SJSA1 (cell line): ENCODE results near the gene LPAR3. TPM values are rescaled to one million over a fixed set of nuclear protein-coding genes. Genes with fewer than 3 reads are reported as not detected.
A peak's percentile ranks its signal among the peaks of the same experiment; 100 is the strongest.

Experiments used
- DNase-seq, 2 experiments: peaks; one replicate each; pipeline ENCODE4 v3.0.0-alpha.2; 2015 to 2020; ENCODE audit warnings: low spot score in 2 of 2, low read depth in 1 of 2
- H3K27ac ChIP-seq: fragments of 250-450 bp; sonication (Bioruptor Pico); 2 replicates; pipeline ENCODE4 v1.5.1; 2020; ENCODE audit warnings: mild to moderate bottlenecking, moderate library complexity
- H3K27me3 ChIP-seq: fragments of 250-450 bp; sonication (Bioruptor Pico); replicated peaks from 2 replicates; pipeline ENCODE4 v1.5.1; 2020; ENCODE audit warnings: mild to moderate bottlenecking, moderate library complexity
- H3K36me3 ChIP-seq: fragments of 250-450 bp; sonication (Bioruptor Pico); 2 replicates; pipeline ENCODE4 v1.5.1; 2020; ENCODE audit warnings: mild to moderate bottlenecking
- H3K4me1 ChIP-seq: fragments of 250-450 bp; sonication (Bioruptor Pico); replicated peaks from 2 replicates; pipeline ENCODE4 v1.6.1; 2021; ENCODE audit warnings: mild to moderate bottlenecking
- H3K4me3 ChIP-seq: fragments of 250-450 bp; sonication (Bioruptor Pico); 2 replicates; pipeline ENCODE4 v1.5.1; 2020; ENCODE audit warnings: mild to moderate bottlenecking
- H3K9me3 ChIP-seq: fragments of 250-450 bp; sonication (Bioruptor Pico); replicated peaks from 2 replicates; pipeline ENCODE4 v1.5.1; 2020; ENCODE audit warnings: mild to moderate bottlenecking
- total RNA-seq: library from RNA; depleted of rRNA; stranded (reverse); fragments of >200 nt; shearing (Covaris generic); gene quantifications from 2 replicates; pipeline ENCODE4 v1.2.3, GENCODE V29; 2014

LPAR3 gene
- total RNA-seq, 1 experiment from 2014 or later, result not detected

DNA sequence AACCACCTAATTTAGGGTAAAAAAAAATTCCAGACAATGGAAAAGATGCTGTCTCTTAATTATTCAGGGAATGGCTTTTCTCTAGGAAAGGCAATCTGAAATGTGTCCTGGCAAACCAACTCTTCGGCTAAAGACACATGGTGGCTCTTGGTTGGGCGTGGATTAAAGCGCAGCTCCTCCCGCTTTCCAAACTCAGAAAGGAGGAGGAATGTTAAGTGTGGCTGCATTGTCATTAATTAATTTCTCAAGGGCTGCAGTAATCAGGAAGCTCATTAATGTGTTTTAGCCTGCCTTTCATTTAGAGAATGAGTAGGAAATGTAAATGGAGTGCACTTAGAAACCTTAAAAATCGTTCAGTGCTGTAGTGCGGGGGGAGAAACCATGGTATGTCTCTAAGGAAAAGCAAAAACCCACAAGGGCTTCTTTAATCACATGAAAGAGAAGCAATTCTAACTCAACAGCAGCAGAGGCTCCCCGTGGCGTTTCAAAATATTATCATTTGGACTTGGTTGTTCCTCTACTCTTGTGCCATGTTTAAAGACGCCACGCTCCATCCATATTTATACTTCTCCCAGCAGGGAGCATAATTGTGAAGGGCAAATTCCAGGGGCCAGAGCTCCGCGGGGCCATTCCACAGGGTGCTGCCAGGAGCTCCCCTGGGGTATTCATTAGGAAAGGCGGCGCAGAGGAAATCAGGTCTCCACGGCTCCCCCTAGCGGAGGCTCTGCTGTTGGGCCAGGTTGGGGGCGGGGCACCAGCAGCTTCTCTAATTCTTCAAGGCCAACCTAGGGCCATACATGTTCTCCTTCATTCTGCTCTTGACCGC, 110.8 kb downstream of the LPAR3 start:
- Histone ChIP-seq H3K36me3 (no peaks in the 10 kb centered on the region), H3K9me3 (no peaks in the 10 kb centered on the region), H3K4me1 (no peaks in the 10 kb centered on the region; the same call in 1 of the 2 replicates), H3K27ac (no peak overlapping the region), H3K27me3 (no peaks in the 10 kb centered on the region), H3K4me3 (no peak overlapping the region)
- peak; percentile 38 to 58 for DNase-seq

DNA sequence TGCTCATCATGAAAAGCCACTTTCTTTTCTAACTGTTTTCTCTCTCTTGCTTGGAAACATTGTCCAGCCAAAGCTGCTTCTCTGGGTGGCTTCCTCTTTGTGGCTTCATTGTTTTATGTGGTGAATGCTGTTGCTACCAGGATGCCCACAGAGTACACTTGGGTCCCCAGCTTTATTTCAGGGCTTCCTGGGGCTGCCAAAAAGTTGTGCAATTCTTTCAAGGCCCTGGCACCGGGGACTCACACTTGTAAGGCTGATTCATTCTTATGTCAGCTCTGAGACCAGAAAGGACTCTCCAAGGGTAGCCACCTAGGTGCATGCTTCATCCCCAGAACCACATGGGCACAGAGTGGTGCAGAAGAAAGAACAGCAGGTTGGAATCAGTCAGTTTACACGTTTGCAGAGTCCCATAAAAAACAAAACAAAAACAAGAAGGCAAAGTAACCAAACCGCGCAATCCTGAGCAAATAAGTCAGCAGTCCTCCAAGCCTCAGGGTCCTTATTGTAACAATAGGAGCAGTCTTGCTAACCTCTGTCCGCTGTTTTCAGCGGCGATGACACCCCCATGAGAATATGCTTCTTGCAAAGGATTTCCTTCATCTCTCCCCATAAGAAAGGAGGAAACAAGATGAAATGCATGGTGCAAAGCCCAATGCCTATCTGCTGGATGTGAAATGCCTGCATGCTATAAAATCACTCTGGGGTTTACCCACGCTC, 112.8 kb downstream of the LPAR3 start:
- H3K36me3 ChIP-seq, result no peaks in the 10 kb centered on the region
- H3K9me3 ChIP-seq, result no peaks in the 10 kb centered on the region
- DNase-seq, result no peak
- H3K4me3 ChIP-seq, result no peak overlapping the region
- no peak overlapping the region for H3K27ac ChIP-seq
- no peaks in the 10 kb centered on the region for H3K27me3 ChIP-seq
- H3K4me1 ChIP-seq, result no peaks in the 10 kb centered on the region; the same call in 1 of the 2 replicates

DNA sequence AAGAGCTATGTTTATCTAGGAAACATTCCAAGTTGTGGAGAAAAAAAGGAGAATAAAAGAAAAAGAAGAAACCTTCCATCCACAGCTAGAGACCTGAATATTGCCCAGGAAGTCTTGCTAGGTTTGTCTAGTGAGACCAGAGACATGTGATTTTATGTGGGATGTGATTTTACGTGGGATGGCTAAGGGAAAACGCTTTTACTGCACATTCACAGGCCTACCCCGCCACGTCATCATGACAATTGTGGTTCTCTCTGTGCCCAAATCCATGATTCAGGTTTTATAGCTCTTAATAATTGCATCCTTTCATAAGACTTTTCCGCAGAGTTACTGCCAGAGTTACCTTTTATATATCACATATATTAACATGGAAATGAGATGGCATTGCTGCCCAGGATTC, 116.4 kb downstream of the LPAR3 start:
- DNase-seq, result no peak
- no peak overlapping the region for H3K4me3 ChIP-seq
- H3K27ac ChIP-seq, result no peak overlapping the region
- no peaks in the 10 kb centered on the region for H3K27me3 ChIP-seq
- no peaks in the 10 kb centered on the region for H3K36me3 ChIP-seq
- no peaks in the 10 kb centered on the region for H3K9me3 ChIP-seq
- H3K4me1 ChIP-seq, result no peaks in the 10 kb centered on the region; the same call in 1 of the 2 replicates

DNA sequence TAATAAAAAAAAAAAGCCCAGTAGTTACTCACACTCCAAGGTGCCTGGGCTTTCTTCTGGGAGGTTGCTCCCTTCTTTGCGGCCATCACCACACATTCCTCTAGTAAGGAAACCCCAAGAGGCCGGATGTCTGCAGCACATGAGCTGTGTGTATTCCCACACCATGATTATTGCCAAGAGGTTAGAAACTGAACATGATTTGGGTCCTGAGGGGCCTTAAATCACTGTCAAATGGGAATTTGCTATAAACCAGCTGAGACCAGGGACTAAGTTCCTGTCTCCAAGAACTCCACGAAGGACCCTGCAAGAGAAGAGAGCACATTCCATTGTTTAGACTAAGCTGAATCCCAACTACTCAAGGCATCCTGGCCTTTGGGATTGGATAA, 117.5 kb downstream of the LPAR3 start:
- DNase-seq, result no peak
- no peaks in the 10 kb centered on the region; the same call in 1 of the 2 replicates for H3K4me1 ChIP-seq
- no peak overlapping the region for H3K4me3 ChIP-seq

DNA sequence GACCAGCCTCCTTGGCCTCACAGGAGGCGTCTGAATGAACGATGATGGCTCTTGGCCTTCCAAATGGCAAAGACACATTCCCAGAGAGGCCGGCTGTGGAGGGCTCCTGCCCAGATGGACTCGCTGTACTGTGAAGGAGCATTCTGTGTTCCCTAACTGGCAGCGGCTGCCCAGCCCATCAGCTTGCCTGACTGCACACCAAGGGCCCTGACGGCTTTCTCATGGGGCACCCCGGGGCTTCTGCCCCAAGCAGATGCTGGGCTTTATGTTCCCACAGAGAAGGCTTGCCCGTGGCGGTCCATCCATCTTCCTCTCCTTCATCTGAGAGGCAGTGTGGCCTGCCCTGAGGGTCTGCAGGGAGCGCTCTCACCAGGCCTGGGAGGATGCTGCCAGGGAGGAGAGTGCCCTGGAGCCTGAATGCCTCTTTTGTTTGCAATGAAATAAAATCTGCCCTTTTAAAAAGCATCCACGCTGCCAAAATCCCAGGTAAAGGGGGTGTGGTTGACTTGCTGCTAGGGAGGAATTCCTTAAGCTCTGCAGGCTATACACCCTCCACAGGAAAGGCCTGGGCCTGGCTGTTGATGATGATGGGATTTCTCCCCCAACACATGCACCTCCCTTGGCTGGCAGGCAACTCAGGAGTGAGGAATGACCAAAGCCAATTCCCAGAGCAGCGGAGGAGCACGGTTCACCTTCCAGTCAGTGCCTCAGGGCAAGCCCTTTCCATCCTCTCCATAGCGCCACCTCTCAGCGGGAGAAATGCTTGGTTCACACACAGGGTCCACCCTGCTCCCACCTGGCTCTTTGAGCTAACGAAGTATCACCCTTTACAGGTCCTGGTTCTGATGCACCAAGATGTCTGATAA, 118.1 kb downstream of the LPAR3 start:
- no peak for DNase-seq
- Histone ChIP-seq H3K9me3 (no peaks in the 10 kb centered on the region), H3K27me3 (no peaks in the 10 kb centered on the region), H3K36me3 (no peaks in the 10 kb centered on the region), H3K27ac (no peak overlapping the region), H3K4me1 (no peaks in the 10 kb centered on the region; the same call in 1 of the 2 replicates), H3K4me3 (no peak overlapping the region)

More for the DNA sequence above, 117.5 kb downstream of the LPAR3 start:
- Histone ChIP-seq H3K27me3 (no peaks in the 10 kb centered on the region), H3K36me3 (no peaks in the 10 kb centered on the region), H3K9me3 (no peaks in the 10 kb centered on the region), H3K27ac (no peak overlapping the region)

DNA sequence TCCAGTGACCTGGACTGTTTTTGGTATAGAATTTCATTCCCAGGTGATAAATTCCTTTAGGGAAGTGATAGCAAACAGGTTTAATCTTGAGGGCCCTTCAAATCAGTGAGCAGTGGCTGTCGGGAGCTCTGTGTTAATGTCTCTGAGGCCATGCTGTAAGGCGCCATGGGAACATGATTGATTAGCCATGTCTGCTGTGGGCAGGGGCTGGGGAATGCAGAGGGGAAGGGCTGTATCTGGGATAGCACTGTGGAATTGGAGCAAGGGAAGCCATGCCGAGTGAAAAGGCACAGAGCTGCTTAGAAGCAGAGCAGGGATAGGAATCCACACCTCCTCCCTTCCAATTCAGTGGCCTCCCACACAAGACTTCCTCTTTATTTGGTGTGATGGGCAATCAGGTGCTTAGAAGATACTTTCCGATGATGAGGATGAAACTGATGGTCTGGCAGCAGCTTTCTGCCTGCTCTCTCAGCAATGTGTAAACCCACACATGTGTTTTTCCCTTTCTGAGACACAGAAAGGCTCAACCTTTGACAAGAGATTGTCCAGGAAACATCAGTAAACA, 119.0 kb downstream of the LPAR3 start:
- no peak for DNase-seq
- no peaks in the 10 kb centered on the region for H3K36me3 ChIP-seq
- no peaks in the 10 kb centered on the region for H3K27me3 ChIP-seq

DNA sequence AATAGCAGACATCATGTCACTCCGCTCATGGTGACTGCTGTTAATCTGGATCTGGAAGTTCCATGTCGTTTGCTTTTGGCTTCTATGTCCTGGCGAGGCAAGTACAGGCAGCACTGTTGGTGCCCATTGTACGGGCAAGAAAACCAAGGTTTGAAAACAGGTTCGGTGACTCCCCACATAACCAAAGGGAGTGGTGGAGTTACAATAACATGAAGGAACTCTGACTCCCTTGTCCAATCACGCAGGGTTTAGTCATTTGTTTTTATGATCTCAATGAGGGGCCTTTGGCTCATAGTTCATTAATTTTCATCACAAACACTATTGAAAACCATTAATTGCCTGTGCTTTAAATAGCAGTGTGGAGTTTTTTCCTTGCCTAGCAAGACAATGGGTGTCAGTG, 119.8 kb downstream of the LPAR3 start:
- Histone ChIP-seq H3K4me3 (no peak overlapping the region), H3K36me3 (no peaks in the 10 kb centered on the region), H3K27me3 (no peaks in the 10 kb centered on the region), H3K27ac (no peak overlapping the region), H3K4me1 (no peaks in the 10 kb centered on the region), H3K9me3 (no peaks in the 10 kb centered on the region)
- DNase-seq, result no peak

More for the DNA sequence above, 119.0 kb downstream of the LPAR3 start:
- Histone ChIP-seq H3K9me3 (no peaks in the 10 kb centered on the region), H3K4me1 (no peaks in the 10 kb centered on the region), H3K4me3 (no peak overlapping the region), H3K27ac (no peak overlapping the region)

DNA sequence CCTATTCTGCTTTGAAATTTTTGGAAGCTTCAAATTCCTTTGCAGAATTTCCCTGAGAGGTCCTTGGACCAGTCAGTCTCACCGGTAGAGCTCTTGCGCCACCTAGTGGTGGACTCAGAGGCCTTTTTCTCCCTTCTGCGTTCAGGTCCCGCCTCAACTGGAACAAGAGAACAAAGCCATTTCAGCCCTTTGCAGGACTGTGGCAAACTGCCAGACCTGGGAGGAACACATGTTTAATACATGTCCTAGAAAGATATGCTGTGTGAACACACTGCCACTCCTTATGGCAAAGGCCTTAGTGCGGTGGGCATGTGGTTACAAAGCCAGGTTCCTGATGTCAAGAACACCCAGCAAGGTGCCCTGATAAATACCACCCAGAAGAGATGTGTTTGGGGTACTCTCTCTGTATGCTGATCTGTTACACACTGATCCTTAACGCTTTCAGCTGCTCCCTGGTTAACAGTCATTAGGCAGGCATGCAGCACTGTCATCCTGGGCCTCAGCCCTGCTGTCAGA, 120.5 kb downstream of the LPAR3 start:
- no peaks in the 10 kb centered on the region for H3K27me3 ChIP-seq
- DNase-seq, result peak; percentile 61 to 79

DNA sequence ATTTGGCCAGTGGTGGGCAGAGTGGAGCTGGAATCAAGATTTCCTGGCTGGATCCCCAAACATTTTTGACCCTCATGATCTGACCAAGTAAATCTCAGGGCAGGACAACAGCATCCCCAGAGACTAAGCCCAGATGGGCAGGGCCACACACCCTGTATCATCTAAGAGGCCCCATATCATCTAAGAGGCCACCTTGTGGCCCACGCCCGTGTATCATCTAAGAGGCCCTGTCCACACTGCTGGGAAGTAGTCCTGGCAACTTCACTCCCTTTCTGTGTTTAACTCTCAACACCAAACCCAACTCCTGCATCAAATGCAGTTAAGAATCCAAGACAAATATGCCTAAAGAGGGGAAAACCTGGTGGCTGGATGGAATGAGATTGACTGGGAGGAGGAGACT, 121.1 kb downstream of the LPAR3 start:
- no peaks in the 10 kb centered on the region for H3K27me3 ChIP-seq
- H3K4me3 ChIP-seq, result no peak overlapping the region
- H3K4me1 ChIP-seq, result no peaks in the 10 kb centered on the region
- no peak overlapping the region for H3K27ac ChIP-seq
- no peaks in the 10 kb centered on the region for H3K36me3 ChIP-seq
- H3K9me3 ChIP-seq, result no peaks in the 10 kb centered on the region
- no peak for DNase-seq

More for the DNA sequence above, 120.5 kb downstream of the LPAR3 start:
- no peak overlapping the region for H3K4me3 ChIP-seq
- H3K36me3 ChIP-seq, result no peaks in the 10 kb centered on the region
- no peak overlapping the region for H3K27ac ChIP-seq
- no peaks in the 10 kb centered on the region for H3K4me1 ChIP-seq
- H3K9me3 ChIP-seq, result no peaks in the 10 kb centered on the region

DNA sequence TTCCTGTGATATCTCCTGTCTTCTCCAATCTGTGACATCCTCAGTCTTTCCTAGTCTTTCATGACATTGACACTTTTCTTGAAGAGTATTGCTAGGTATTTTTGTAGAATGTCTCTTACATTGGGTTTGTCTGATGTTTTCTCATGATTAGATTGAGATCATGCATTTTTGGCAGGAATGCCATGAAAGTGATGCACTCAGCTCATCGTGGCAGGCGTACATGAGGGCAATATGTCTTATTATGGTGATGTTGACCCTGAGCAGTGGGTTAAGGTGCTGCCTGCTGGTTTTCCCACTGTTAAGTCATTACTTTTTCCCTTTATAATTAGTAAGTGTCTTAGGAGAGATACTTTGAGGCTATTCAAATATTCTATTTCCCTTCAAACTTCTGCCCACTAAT, 122.5 kb downstream of the LPAR3 start:
- DNase-seq, result no peak
- no peak overlapping the region for H3K4me3 ChIP-seq
- H3K27ac ChIP-seq, result no peak overlapping the region
- no peaks in the 10 kb centered on the region for H3K27me3 ChIP-seq
- H3K36me3 ChIP-seq, result no peaks in the 10 kb centered on the region
- H3K9me3 ChIP-seq, result no peaks in the 10 kb centered on the region
- H3K4me1 ChIP-seq, result no peaks in the 10 kb centered on the region

DNA sequence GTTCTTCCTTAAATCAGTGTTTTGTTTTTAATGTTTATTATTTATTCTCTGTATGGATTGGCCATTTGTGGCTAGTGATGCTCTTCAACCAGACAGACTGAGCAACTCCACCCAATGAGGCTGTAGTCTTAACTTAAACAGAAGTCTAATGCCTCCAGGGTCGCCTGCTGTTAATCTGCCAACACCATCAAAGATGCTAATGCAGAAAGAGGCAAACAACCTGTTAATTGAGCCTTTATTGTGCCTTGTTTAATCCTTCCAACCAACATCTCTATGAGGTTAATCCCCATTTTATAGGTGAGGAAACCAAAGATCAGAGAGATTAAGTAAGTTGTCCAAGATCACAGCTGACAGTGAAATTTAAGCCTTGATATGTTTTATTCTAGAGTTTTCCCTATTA, 123.4 kb downstream of the LPAR3 start:
- Histone ChIP-seq H3K36me3 (no peaks in the 10 kb centered on the region), H3K4me1 (no peaks in the 10 kb centered on the region), H3K9me3 (no peaks in the 10 kb centered on the region), H3K27me3 (no peaks in the 10 kb centered on the region), H3K27ac (no peak overlapping the region), H3K4me3 (no peak overlapping the region)
- DNase-seq, result no peak

DNA sequence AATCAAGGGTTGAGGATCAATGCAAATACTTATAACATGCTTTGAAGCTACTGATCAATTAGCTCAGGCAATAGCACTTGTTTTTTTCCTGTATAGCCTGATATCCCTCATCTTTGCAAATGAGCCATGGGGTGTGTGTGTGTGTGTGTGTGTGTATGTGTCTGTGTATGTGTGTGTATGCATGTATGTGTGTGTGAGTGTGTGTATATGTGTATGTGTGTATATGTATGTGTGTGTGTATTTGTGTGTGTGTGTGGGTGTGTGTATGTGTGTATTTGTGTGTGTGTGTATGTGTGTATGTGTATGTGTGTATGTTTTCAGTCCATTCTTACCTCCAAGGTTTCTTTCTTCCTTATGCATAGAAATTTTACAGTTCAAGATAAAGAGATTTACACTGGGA, 124.4 kb downstream of the LPAR3 start:
- H3K27ac ChIP-seq, result no peak overlapping the region
- no peak overlapping the region for H3K4me3 ChIP-seq
- no peaks in the 10 kb centered on the region; the same call in 1 of the 2 replicates for H3K27me3 ChIP-seq
- H3K36me3 ChIP-seq, result no peaks in the 10 kb centered on the region
- H3K4me1 ChIP-seq, result no peaks in the 10 kb centered on the region
- H3K9me3 ChIP-seq, result no peaks in the 10 kb centered on the region
- no peak for DNase-seq
